Articular chondrocyte of knee joint (primary cell): ENCODE measurements around the gene ALDH1A1. TPM values are rescaled to one million over a fixed set of nuclear protein-coding genes. Genes with fewer than 3 reads are reported as not detected.

ENCODE experiments used
- total RNA-seq: library from RNA; depleted of rRNA; stranded (reverse); fragments of >200 nt; gene quantifications from 2 replicates; pipeline ENCODE4 v1.2.3, GENCODE V29; 2012

ALDH1A1 gene
- total RNA-seq, result under 0.01 and 0.22 TPM in 2 replicates

GRCh38 chr9:72952914-72953313 lies at the start of gene ALDH1A1:
Gene ALDH1A1, minus strand, starts transcription at chr9:72953053. Its CDS starts 53 bp downstream, at chr9:72953000.

Other genes with a start within 250 kb of the ALDH1A1 start
- 801 and 829 TPM in 2 replicates for gene ANXA1, start 198.8 kb upstream of the ALDH1A1 start, total RNA-seq